ENCODE measurements around the gene ARHGAP42.

ARHGAP42 gene

GRCh38 chr11:100832829-100833228, 145.7 kb downstream of the ARHGAP42 start:
- DNase-seq (ENCODE audit: low read depth in 2 of 2): no peak

- no peak for DNase-seq (ENCODE audit: low read depth in 2 of 2)
These were observed 146.2 kb downstream of the ARHGAP42 start for GRCh38 chr11:100833276-100833675.

GRCh38 chr11:100835854-100836253, 148.8 kb downstream of the ARHGAP42 start:
- DNase-seq (ENCODE audit: low read depth in 2 of 2): no peak

GRCh38 chr11:100837311-100837710, 150.2 kb downstream of the ARHGAP42 start:
- no peak for DNase-seq (ENCODE audit: low read depth in 2 of 2)

- DNase-seq (ENCODE audit: low read depth in 2 of 2): no peak
These were observed 154.8 kb downstream of the ARHGAP42 start for GRCh38 chr11:100841711-100842407.

- DNase-seq (ENCODE audit: low read depth in 2 of 2): no peak
These were observed 160.7 kb downstream of the ARHGAP42 start for GRCh38 chr11:100847696-100848216.

GRCh38 chr11:100849009-100849900, 162.2 kb downstream of the ARHGAP42 start:
- no peak for DNase-seq (ENCODE audit: low read depth in 2 of 2)

- no peak for DNase-seq (ENCODE audit: low read depth in 2 of 2)
These were observed 162.8 kb downstream of the ARHGAP42 start for GRCh38 chr11:100849901-100850235.

- DNase-seq (ENCODE audit: low read depth in 2 of 2): no peak
These were observed 164.1 kb downstream of the ARHGAP42 start for GRCh38 chr11:100851147-100851546.

GRCh38 chr11:100851584-100852152, 164.6 kb downstream of the ARHGAP42 start:
- no peak for DNase-seq (ENCODE audit: low read depth in 2 of 2)

- no peak for DNase-seq (ENCODE audit: low read depth in 2 of 2)
These were observed 168.5 kb downstream of the ARHGAP42 start for GRCh38 chr11:100855466-100856067.

- no peak for DNase-seq (ENCODE audit: low read depth in 2 of 2)
These were observed 170.3 kb downstream of the ARHGAP42 start for GRCh38 chr11:100857236-100858005.

GRCh38 chr11:100860318-100861155, 173.4 kb downstream of the ARHGAP42 start:
- no peak for DNase-seq (ENCODE audit: low read depth in 2 of 2)

GRCh38 chr11:100861212-100861611, 174.1 kb downstream of the ARHGAP42 start:
- DNase-seq (ENCODE audit: low read depth in 2 of 2): no peak

- no peak for DNase-seq (ENCODE audit: low read depth in 2 of 2)
These were observed 176.0 kb downstream of the ARHGAP42 start for GRCh38 chr11:100863080-100863581.

GRCh38 chr11:100865443-100866065, 178.5 kb downstream of the ARHGAP42 start:
- no peak for DNase-seq (ENCODE audit: low read depth in 2 of 2)

GRCh38 chr11:100866453-100866852, 179.4 kb downstream of the ARHGAP42 start:
- no peak for DNase-seq (ENCODE audit: low read depth in 2 of 2)

GRCh38 chr11:100867606-100868005, 180.5 kb downstream of the ARHGAP42 start:
- no peak for DNase-seq (ENCODE audit: low read depth in 2 of 2)

GRCh38 chr11:100869328-100869727, 182.2 kb downstream of the ARHGAP42 start:
- no peak for DNase-seq (ENCODE audit: low read depth in 2 of 2)

GRCh38 chr11:100870138-100870537, 183.1 kb downstream of the ARHGAP42 start:
- DNase-seq (ENCODE audit: low read depth in 2 of 2): no peak

All from stimulated activated CD4-positive, alpha-beta T cell treated with anti-CD3 and anti-CD28 coated beads, Interleukin-4, amount 100 ng/mL, for 48 hours (primary cell).